ENCODE measurements around the gene CREM. TPM values are rescaled to one million over a fixed set of nuclear protein-coding genes. Genes with fewer than 3 reads are reported as not detected.

The CREM gene
- total and polyA plus RNA-seq, 7 donors: 25.9 to 76.0 (median 37.5) TPM

DNA sequence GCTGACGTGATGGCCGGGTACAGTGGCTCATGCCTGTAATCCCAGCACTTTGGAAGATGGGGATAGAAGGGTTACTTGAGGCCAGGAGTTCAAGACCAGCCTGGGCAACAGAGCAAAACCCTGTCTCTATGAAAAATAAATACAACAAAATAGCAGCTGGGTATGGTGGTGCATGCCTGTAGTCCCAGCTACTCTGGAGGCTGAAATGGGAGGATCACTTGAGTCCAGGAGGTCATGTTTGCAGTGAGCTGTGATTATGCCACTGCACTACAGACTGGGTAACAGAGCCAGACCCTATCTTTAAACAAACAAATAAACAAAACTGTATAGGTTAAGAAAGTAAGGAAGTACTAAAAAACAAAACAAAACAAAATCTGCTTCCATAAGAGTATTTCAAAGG lies 30.3 kb upstream of the CREM start:
- WGBS, 2 donors: 73% methylated on average over 2 of the region's 2 CpGs
- no peak for TF ChIP-seq CTCF (IDR thresholded peaks at IDR 0.05)
- no peak for TF ChIP-seq EP300 (IDR thresholded peaks at IDR 0.05)
- no peak for TF ChIP-seq POLR2AphosphoS5 (IDR thresholded peaks at IDR 0.05)
- no peak for TF ChIP-seq POLR2A (IDR thresholded peaks at IDR 0.05)

DNA sequence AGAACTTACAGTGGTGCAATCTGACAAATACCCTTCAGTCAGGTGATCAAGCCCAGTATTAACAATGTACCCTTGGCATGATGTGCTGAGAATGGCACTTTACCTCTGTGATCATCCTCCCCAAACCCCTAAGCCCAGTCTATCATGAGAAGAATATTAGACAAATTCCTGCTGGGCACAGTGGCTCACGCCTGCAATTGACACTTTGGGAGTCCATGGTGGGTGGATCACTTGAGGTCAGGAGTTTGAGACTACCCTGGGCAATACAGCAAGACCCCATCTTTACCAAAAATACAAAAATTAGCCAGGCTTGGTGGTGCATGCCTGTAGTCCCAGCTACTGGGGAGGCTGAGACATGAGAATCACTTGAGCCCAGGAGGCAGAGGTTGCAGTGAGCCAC lies 29.1 kb upstream of the CREM start:
- DNase-seq: no peak

More for the DNA sequence above, 30.3 kb upstream of the CREM start:
- Histone ChIP-seq H3K4me1 (no peaks in the 10 kb centered on the region), H3K27me3 (peaks cover 0 to 4% (median 0%) of the 10 kb centered on the region in 3 donors), H3K4me3 (no peak overlapping the region), H3K9me3 (no peaks in the 10 kb centered on the region), H3K36me3 (no peaks in the 10 kb centered on the region), H3K27ac (no peak overlapping the region)
- intact Hi-C loops (cut with DNase I): no loop called here
- DNase-seq: no peak

GRCh38 chr10:35103882-35104281 lies 22.8 kb upstream of the CREM start:
- 71 to 72% methylated on average over 7 of the region's 7 CpGs for WGBS, 2 donors
- intact Hi-C loops (cut with DNase I): no loop called here
- Histone ChIP-seq H3K36me3 (no peaks in the 10 kb centered on the region), H3K9me3 (no peaks in the 10 kb centered on the region), H3K27ac (no peak overlapping the region), H3K27me3 (no peaks in the 10 kb centered on the region), H3K4me3 (no peak overlapping the region), H3K4me1 (no peaks in the 10 kb centered on the region)
- no peak for DNase-seq
- TF ChIP-seq POLR2AphosphoS5 (IDR thresholded peaks at IDR 0.05) (no peak), POLR2A (IDR thresholded peaks at IDR 0.05) (no peak), EP300 (IDR thresholded peaks at IDR 0.05) (no peak), CTCF (IDR thresholded peaks at IDR 0.05) (no peak)

More for the DNA sequence above, 29.1 kb upstream of the CREM start:
- Histone ChIP-seq H3K27me3 (peaks cover 0 to 4% (median 0%) of the 10 kb centered on the region in 3 donors), H3K9me3 (no peaks in the 10 kb centered on the region), H3K27ac (no peak overlapping the region), H3K4me1 (no peaks in the 10 kb centered on the region), H3K36me3 (no peaks in the 10 kb centered on the region), H3K4me3 (no peak overlapping the region)
- 86% methylated on average over 1 of the region's 1 CpG for WGBS, 2 donors
- TF ChIP-seq POLR2AphosphoS5 (IDR thresholded peaks at IDR 0.05) (no peak), POLR2A (IDR thresholded peaks at IDR 0.05) (no peak), CTCF (IDR thresholded peaks at IDR 0.05) (no peak), EP300 (IDR thresholded peaks at IDR 0.05) (no peak)
- intact Hi-C loops (cut with DNase I): no loop called here

DNA sequence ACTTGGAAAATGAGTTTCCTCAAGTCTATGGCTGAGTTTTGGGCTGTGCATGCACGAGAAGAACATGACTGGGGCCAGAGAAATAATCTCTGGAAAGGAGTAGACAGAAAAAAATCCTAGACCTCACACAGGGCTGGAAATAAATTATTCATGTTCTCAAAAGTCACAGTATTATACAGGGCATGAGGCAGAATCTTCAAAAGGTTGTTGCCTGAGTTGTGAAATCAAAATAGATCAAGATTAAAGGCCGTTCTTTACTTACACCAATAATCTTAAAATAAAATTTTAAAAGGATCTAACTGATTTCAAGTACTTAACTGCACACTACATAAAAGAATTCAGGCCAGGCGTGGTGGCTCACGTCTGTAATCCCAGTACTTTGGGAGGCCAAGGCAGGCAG lies 14.1 kb upstream of the CREM start:
- Histone ChIP-seq H3K27ac (no peak overlapping the region), H3K9me3 (no peaks in the 10 kb centered on the region), H3K27me3 (no peaks in the 10 kb centered on the region), H3K4me1 (no peaks in the 10 kb centered on the region), H3K4me3 (no peak overlapping the region), H3K36me3 (no peaks in the 10 kb centered on the region)
- WGBS, 2 donors: 78 to 85% methylated on average over 4 of the region's 4 CpGs
- intact Hi-C loops (cut with DNase I): no loop called here
- no peak for DNase-seq
- TF ChIP-seq POLR2A (IDR thresholded peaks at IDR 0.05) (no peak), CTCF (IDR thresholded peaks at IDR 0.05) (no peak), POLR2AphosphoS5 (IDR thresholded peaks at IDR 0.05) (no peak), EP300 (IDR thresholded peaks at IDR 0.05) (no peak)

DNA sequence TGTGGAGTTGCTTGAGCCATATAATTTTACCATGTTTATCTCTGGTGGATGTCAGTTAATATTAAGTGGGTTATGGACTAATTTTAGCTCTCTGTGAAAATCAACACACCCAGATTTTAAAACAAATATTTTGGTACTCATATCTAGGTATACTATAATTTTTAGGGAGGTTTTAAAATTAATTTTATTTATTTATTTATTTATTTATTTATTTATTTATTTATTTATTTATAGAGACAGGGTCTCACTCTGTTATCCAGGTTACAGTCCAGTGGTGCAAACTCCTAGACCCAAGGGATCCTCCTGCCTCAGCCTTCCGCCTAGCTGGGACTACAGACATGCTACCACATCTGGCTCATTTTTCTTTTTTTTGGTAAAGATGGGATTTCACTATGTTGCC lies 7.3 kb upstream of the CREM start:
- DNase-seq: no peak
- TF ChIP-seq POLR2AphosphoS5 (IDR thresholded peaks at IDR 0.05): no peak
- TF ChIP-seq EP300 (IDR thresholded peaks at IDR 0.05): no peak
- no peak for TF ChIP-seq CTCF (IDR thresholded peaks at IDR 0.05)
- no peak for TF ChIP-seq POLR2A (IDR thresholded peaks at IDR 0.05)
- Histone ChIP-seq H3K4me3 (no peak overlapping the region), H3K36me3 (no peaks in the 10 kb centered on the region), H3K27me3 (no peaks in the 10 kb centered on the region), H3K27ac (no peak overlapping the region), H3K9me3 (no peaks in the 10 kb centered on the region), H3K4me1 (no peaks in the 10 kb centered on the region)
- intact Hi-C loops (cut with DNase I): no loop called here
- WGBS, 2 donors: 95% methylated on average over 1 of the region's 1 CpG

All from sigmoid colon (tissue), 7 donors.